NCI-H1048 (cell line): Measurements from ENCODE around the gene ZCCHC4.

Experiments
- DNase-seq: peaks from one replicate; lab custom pipeline; 2025; lab: John Stamatoyannopoulos, UW

ZCCHC4 gene

GRCh38 chr4:25377572-25378436 lies 65.2 kb downstream of the ZCCHC4 start:
- no peak for DNase-seq

GRCh38 chr4:25378437-25378743 lies 65.8 kb downstream of the ZCCHC4 start:
- no peak for DNase-seq

DNA sequence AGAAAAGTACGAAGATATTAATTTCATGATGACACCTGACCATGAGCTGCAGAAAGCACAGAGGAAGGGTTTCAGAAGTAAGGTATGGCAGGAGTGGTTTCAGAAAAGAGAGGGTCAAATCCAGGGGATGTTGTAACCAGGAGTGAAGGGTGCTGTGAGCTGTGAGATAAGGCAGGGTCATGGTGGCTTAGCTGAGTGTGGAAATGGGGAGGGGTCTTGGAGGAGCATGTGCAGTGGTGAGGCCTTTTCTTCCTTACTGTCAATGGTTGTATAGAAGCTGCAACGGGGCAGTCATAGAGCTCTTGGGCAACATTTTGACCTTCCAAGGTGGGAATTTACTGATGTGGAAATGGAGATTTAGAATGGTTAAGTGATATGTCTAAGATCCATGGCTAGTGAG lies 67.0 kb downstream of the ZCCHC4 start:
- no peak for DNase-seq

DNA sequence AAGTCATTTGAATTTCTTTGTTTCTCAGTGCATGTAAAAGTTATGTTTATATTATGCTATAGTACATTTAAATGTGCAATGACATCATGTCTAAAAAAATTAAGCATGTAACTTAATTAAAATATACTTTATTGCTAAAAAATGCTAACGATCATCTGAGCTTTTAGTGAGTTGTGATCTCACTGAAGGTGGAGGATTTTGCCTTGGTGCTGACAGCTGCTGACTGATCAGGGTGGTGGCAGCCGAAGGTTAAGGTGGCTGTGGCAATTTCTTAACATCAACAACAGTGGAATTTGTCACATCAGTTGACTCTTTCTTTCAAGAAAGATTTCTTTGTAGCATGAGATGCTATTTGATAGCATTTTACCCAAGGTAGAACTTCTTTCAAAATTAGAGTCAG lies 71.1 kb downstream of the ZCCHC4 start:
- no peak for DNase-seq

DNA sequence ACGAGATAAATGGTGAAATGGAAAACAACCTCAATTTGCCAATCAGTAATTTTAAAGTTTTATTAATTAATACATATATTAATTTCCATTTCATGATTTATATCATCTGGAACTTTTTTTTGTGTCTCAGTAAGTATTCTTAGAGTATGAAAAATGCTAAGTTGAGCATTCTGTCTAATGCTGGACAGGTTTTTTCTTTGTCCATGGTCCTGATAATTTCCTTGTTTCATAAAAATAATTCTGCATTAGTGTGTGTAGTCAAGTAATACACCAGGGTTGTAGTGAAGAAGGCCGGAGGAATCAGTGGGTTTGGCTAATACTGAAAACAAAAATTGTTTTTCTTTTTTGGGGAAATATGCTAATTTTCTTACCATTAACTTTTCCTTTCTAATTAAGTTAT lies 74.4 kb downstream of the ZCCHC4 start:
- DNase-seq: no peak

DNA sequence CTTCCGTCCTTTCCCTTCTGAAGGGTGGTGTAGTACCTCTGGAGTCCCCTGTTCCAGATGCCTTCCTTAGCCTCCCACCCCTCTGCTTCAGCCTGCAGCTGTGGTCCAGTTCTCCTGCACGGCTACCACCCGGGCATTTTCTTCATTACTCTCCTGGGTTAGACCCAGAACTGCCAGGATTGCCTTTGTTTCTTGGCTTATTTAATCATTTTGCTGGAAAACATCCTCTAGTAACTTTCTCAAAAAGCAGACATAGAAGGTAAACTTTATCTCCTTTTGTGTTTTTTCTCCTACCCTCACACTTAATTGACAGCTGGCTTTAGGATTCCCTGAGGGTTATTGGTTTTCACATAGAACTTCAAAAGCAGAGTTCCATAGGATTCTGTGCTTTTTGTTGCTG lies 84.7 kb downstream of the ZCCHC4 start:
- DNase-seq: no peak

DNA sequence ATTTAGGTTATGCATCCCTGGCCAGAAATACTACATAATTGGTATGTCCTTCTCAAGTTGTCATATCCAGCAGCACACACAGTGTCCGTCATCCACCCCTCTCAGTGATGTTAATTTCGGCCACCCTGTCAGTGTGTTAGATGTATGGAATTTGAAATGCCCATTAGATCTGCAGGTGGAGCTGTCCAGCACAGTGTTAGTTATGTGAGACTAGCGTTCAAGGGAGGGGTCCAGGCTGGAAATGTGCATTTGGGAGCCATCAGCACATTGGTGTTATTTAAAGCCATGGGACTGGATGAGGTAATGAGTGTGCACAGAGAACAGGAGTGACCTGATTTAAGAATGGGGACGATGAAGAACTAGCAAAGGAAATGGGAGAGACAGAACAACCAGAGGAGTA lies 86.9 kb downstream of the ZCCHC4 start:
- no peak for DNase-seq

GRCh38 chr4:25401066-25401465 lies 88.5 kb downstream of the ZCCHC4 start:
- no peak for DNase-seq

DNA sequence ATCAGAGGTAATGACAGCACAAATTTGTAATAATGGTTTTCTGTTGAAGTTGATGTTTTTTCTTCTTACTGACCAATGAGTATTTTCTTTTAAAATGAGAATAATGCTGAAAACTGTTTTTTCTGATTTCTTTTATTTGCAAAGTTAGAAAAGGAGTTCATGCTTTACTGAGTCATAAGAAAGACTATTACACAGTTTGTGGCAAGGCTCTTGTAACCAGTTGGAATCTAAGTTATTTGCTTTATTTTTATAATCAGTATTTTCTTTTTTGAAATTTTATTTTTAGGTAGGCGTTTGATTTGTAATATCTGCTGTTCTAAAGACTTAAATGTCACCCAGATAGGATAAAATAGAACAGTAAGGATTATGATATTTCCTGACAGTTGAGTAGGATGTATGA lies 89.9 kb downstream of the ZCCHC4 start:
- no peak for DNase-seq

GRCh38 chr4:25403699-25404098 lies 91.1 kb downstream of the ZCCHC4 start:
- no peak for DNase-seq

GRCh38 chr4:25405453-25405852 lies 92.9 kb downstream of the ZCCHC4 start:
- DNase-seq: no peak

GRCh38 chr4:25406081-25406692 lies 93.6 kb downstream of the ZCCHC4 start:
- no peak for DNase-seq

DNA sequence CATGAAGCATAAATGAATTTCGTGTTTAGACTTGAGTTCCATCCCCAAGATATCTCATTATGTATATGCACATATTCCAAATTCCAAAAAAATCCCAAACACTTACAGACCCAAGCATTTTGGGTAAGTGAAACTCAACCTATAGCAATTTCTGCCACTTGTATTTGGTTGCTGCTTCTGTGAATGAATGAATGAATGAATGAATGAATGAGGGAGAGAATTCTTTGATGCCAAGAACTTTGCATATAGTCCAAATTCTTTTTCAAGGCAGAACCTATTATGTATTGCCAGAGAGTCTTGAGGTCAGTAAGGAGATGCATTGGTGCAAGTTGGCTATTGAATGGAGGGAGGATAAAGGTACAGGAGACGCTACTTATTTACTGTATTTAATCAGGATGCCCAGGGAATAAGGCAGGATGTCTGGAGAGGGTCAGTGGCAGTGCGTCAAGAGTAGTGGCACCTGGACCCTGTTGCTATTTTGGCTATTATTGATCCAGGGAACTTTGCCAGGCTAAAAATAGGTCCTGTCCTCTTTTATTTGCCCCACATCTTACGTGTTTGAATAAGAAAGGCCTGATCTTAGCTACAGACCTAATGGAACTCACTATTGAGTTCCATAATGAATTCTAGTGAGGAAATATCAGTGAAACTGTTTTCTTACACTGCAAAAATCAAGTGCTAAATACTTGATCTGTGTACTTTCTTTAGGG lies 98.4 kb downstream of the ZCCHC4 start:
- DNase-seq: no peak

DNA sequence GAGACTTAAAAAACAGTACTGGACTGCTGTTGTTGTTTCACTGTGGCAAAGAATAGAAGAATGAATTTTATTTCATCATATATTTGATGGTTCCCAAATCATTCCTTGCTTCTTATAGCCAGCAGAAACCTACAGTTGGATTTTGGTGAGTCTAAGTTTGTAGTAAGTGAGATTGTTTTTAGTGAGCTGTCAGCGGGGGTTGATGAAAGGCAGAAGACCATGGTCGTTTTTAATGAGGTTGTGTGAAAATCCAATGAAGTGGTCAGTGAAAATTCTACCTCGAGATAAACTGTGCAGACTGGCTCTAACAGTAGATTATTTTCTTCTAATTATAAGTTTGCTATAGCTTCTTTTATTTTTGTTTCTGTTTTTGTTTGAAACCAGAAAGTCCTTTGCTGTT lies 100.7 kb downstream of the ZCCHC4 start:
- no peak for DNase-seq

- no peak for DNase-seq
Observed at GRCh38 chr4:25417014-25417413, 104.4 kb downstream of the ZCCHC4 start.
